ENCODE results near the gene PIPOX.
"Not testable (repeated sequence)": the region's sequence is repeated elsewhere in the genome, so short reads cannot be mapped to it uniquely, and the experiment has no call there.

PIPOX gene

GRCh38 chr17:29080965-29081364 is 38.0 kb downstream of the PIPOX start:
- TF ChIP-seq CTCF (conservative IDR thresholded peaks at IDR 0.05; ENCODE audit: control insufficient read depth, insufficient read depth, low read depth, low read length) = no peak
- H3K4me3 ChIP-seq (ENCODE audit: control insufficient read depth, low read depth, low read length) = no peak overlapping the region
- no peak for DNase-seq (ENCODE audit: low read depth)

DNA sequence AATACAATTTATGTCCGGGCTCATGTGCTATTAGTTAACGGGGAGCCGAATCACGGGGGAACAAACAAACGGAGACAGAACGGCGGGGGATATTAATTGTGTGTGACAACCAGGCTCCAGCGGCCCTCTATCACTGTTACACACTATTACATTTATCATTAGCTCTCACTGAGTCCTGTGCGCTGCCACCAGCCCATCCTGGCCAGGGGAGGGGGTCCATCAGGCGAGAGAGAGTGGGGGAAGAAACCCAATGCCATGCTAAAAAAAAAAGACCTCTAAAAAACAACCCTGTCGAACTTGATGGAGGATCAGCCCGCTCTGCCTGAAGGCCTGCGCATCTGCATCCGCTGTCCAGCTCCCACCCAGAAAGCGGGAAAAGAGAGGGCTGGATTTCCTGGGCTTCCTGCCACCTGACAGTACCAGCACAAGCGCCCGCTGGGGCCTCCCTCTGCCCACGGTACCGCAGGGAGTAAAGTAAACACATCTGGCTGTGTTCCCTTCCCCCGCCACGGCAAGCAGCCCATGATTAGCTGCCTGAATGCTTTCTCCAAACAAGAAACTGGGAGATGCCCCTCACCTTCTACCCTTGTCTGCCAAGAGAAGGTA is 41.7 kb downstream of the PIPOX start:
- H3K4me3 ChIP-seq (ENCODE audit: control insufficient read depth, low read depth, low read length) = no peak overlapping the region
- no peak for DNase-seq (ENCODE audit: low read depth)
- no peak for TF ChIP-seq CTCF (conservative IDR thresholded peaks at IDR 0.05; ENCODE audit: control insufficient read depth, insufficient read depth, low read depth, low read length)

DNA sequence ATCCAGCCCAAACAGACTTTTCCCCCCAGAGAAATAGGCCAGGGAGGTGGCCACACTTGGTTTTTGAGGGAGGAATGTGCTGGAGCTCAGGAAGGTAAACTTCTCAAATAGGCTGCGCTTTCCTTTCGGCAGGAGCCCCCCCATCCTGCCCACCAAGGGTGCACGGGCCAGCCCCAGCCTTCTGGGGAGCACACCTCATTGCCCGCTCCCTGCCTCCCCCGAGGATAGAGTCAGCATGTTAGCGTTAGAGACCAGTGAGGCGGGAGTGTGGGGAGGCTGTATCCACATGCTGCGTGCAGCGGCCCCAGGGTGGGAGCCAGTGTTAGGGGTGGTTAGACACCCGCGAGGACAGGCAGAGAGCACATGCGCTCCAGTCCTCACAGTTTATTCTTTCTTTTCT is 42.3 kb downstream of the PIPOX start:
- TF ChIP-seq CTCF (conservative IDR thresholded peaks at IDR 0.05; ENCODE audit: control insufficient read depth, insufficient read depth, low read depth, low read length) = no peak
- DNase-seq (ENCODE audit: low read depth) = no peak
- no peak overlapping the region for H3K4me3 ChIP-seq (ENCODE audit: control insufficient read depth, low read depth, low read length)

DNA sequence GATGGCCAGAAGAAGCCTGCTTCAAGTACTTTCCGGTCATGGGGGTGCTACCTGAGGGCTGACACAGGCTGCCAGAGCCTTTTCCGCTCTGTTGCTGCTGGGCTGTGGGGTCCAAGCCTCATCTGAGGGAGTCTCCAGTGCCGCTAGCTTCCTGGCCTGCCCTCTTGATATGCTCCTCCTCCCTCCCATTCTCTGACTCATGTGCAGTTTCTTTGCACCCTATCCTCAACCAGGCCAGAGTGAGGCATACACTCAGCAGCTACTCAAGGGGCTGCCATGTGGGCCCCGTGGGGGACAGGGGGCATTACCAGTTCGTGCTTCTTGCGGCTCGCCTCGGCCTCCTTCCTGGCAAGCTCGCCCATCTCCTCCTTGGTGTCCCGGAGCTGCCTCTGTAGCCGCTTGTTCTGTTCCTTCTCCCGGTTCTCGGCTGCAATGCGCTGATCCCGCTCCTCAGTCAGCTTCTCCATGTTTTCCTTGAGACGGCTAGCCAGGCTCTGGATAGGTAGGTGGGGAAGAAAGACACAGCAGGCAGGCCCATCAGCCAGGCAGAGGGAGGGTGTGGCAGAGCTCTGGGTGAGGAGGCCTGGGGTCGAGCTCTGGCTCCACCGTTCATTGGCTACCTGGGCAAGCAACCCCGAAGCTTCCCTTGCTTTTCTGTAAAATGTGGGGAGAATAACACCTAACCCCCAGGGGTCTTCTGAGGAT is 43.8 kb downstream of the PIPOX start:
- DNase-seq (ENCODE audit: low read depth) = no peak
- H3K4me3 ChIP-seq (ENCODE audit: control insufficient read depth, low read depth, low read length) = no peak overlapping the region
- TF ChIP-seq CTCF (conservative IDR thresholded peaks at IDR 0.05; ENCODE audit: control insufficient read depth, insufficient read depth, low read depth, low read length) = no peak

DNA sequence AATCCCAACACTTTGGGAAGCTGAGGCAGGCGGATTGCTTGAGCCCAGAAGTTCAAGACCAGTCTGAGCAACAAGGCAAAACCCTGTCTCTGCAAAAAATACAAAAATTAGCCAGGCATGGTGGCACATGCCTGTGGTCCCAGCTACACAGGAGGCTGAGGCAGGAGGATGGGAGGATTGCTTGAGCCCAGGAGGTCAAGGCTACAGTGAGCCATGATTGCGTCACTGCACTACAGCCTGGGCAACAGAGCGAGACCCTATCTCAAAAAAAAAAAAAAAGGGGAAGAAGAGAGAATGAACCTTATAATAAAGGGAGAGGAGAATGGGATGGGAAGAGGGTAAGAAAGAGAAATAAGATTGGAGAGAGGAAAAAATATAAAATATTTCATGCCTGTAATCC is 45.8 kb downstream of the PIPOX start:
- DNase-seq (ENCODE audit: low read depth); H3K4me3 ChIP-seq (ENCODE audit: control insufficient read depth, low read depth, low read length): not testable (repeated sequence)

GRCh38 chr17:29089601-29090044 is 46.7 kb downstream of the PIPOX start:
- H3K4me3 ChIP-seq (ENCODE audit: control insufficient read depth, low read depth, low read length) = no peak overlapping the region
- DNase-seq (ENCODE audit: low read depth) = no peak
- TF ChIP-seq CTCF (conservative IDR thresholded peaks at IDR 0.05; ENCODE audit: control insufficient read depth, insufficient read depth, low read depth, low read length) = no peak

DNA sequence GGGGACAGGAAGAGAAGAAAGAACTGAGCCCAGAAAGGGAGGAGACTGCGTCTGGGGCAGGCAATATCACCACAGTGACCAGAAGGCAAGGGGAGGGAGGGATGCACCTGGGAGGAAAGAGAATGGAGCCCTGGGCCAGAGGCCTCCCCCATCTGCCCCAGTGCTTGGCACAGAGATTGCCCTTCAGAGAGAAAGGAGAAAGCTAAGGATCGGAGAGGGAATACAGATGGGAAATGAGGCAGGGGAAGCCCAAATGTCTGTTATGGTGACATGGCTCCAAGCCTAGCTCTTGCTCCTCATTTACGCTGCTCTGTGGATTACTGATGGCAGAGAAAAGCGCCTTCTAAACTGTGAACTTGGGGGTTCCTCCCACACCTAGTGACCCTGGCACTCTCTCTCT is 47.2 kb downstream of the PIPOX start:
- H3K4me3 ChIP-seq (ENCODE audit: control insufficient read depth, low read depth, low read length) = no peak overlapping the region
- no peak for DNase-seq (ENCODE audit: low read depth)
- TF ChIP-seq CTCF (conservative IDR thresholded peaks at IDR 0.05; ENCODE audit: control insufficient read depth, insufficient read depth, low read depth, low read length) = no peak
